ENCODE data around the gene OSMR.

GRCh38 chr5:38802125-38802524 lies 43.7 kb upstream of the OSMR start:
- no peak for TF ChIP-seq CTCF (IDR thresholded peaks at IDR 0.05)
- TF ChIP-seq ZFX (IDR thresholded peaks at IDR 0.05; ENCODE audit: borderline replicate concordance) = no peak
